ENCODE data around the gene CHST12. TPM values are rescaled to one million over a fixed set of nuclear protein-coding genes. Genes with fewer than 3 reads are reported as not detected.
"Not testable (repeated sequence)": the region's sequence is repeated elsewhere in the genome, so short reads cannot be mapped to it uniquely, and the experiment has no call there.

The CHST12 gene
- total RNA-seq, 1 experiment from 2014 or later = 19.3 TPM

- H3K4me2 ChIP-seq (ENCODE audit: insufficient read depth, insufficient read length, low read length); H2BK5ac ChIP-seq (ENCODE audit: insufficient read length, low read length); H3K79me2 ChIP-seq (ENCODE audit: insufficient read depth, low read length); H3K4me1 Mint-ChIP-seq; H2BK20ac ChIP-seq (ENCODE audit: low read depth, low read length, poor library complexity, severe bottlenecking); H3K4me1 ChIP-seq (ENCODE audit: insufficient read depth, low read length); H4K5ac ChIP-seq (ENCODE audit: insufficient read length, low read depth, low read length); H3K9ac ChIP-seq (ENCODE audit: extremely low read depth, insufficient read length, low read length); H3K4ac ChIP-seq (ENCODE audit: low read depth, low read length); H3K56ac ChIP-seq (ENCODE audit: insufficient read length, low read depth, low read length); H3K14ac ChIP-seq (ENCODE audit: insufficient read depth, low read length); H4K8ac ChIP-seq (replicated peaks; ENCODE audit: insufficient read length, low read depth, low read length); H2BK120ac ChIP-seq (ENCODE audit: low read depth, low read length, poor library complexity, severe bottlenecking); H2BK15ac ChIP-seq (ENCODE audit: low read depth, low read length); H3K23ac ChIP-seq (ENCODE audit: insufficient read length, low read depth, low read length); H4K20me1 ChIP-seq (ENCODE audit: control insufficient read depth, insufficient read depth, insufficient read length); H3K27me3 ChIP-seq (ENCODE audit: insufficient read depth, low read length); H3T11ph ChIP-seq (ENCODE audit: low read length); H4K91ac ChIP-seq (ENCODE audit: insufficient read length, low read depth, low read length); H3K18ac ChIP-seq (ENCODE audit: insufficient read length, low read depth, low read length); H3K4me3 Mint-ChIP-seq; H3K23me2 ChIP-seq (ENCODE audit: insufficient read length, low read depth, low read length, poor library complexity, severe bottlenecking); H3K27ac ChIP-seq (ENCODE audit: insufficient read length, low read depth, low read length); H3K79me1 ChIP-seq (ENCODE audit: insufficient read depth, low read depth, low read length, poor library complexity, severe bottlenecking); H2BK12ac ChIP-seq (ENCODE audit: insufficient read length, low read depth, low read length); H2AK5ac ChIP-seq (ENCODE audit: insufficient read length, low read length); DNase-seq; H3K9me3 ChIP-seq (ENCODE audit: control insufficient read depth, low read depth, low read length); H2AFZ ChIP-seq (ENCODE audit: low read length); H3K9me3 Mint-ChIP-seq; H3K27me3 Mint-ChIP-seq (ENCODE audit: low read depth): not testable (repeated sequence)
- Mint-ChIP-seq H3K36me3 (ENCODE audit: insufficient read depth in 1 of 3, low read depth in 3 of 3) (peaks cover 69 to 92% (median 86%) of the 10 kb centered on the region in 3 experiments), H3K27ac (peak overlapping the region in 1 of 3 experiments; percentile 33; a peak in 1 of 7 replicates)
- WGBS (ENCODE audit: extremely low coverage, insufficient read length, low lambda C conversion rate) = no CpG with 5 or more reads among the region's 18 CpGs
Observed at GRCh38 chr7:2378125-2378524, 25.3 kb upstream of the CHST12 start.

Measured in H9 (cell line).